T-helper 22 cell (primary cell): ENCODE results near the gene TMIGD3.

ENCODE experiments used
- DNase-seq: peaks from one replicate; pipeline ENCODE4 v3.0.0-alpha.2; 2020; ENCODE audit warnings: low read depth

Gene TMIGD3

GRCh38 chr1:111446967-111447892 is 56.2 kb downstream of the TMIGD3 start:
- DNase-seq, result no peak

- DNase-seq, result no peak
Observed at GRCh38 chr1:111446546-111446945, 56.9 kb downstream of the TMIGD3 start.

- no peak for DNase-seq
Observed at GRCh38 chr1:111444031-111444430, 59.4 kb downstream of the TMIGD3 start.

- no peak for DNase-seq
Observed at GRCh38 chr1:111442457-111442856, 61.0 kb downstream of the TMIGD3 start.

GRCh38 chr1:111441573-111442192 is 61.8 kb downstream of the TMIGD3 start:
- DNase-seq, result peak; percentile 21

GRCh38 chr1:111439461-111440351 is 63.7 kb downstream of the TMIGD3 start:
- DNase-seq, result no peak

GRCh38 chr1:111436726-111437125 is 66.7 kb downstream of the TMIGD3 start:
- no peak for DNase-seq
